Activated CD8-positive, alpha-beta memory T cell treated with anti-CD3 and anti-CD28 coated beads for 1 hour (primary cell): Measurements from ENCODE around the gene POLR2E.

Experiments
- DNase-seq, 2 donors: peaks; one replicate each; pipeline ENCODE4 v3.0.0-alpha.2; 2020; ENCODE audit warnings: low read depth in 1 of 2; ENCODE audit errors: extremely low read depth in 1 of 2

The POLR2E gene

GRCh38 chr19:1082165-1082927 is 12.8 kb downstream of the POLR2E start:
- peak in 1 of 2 donors; percentile 69 for DNase-seq

- no peak for DNase-seq
Observed at GRCh38 chr19:1081301-1082164, 13.6 kb downstream of the POLR2E start.

DNA sequence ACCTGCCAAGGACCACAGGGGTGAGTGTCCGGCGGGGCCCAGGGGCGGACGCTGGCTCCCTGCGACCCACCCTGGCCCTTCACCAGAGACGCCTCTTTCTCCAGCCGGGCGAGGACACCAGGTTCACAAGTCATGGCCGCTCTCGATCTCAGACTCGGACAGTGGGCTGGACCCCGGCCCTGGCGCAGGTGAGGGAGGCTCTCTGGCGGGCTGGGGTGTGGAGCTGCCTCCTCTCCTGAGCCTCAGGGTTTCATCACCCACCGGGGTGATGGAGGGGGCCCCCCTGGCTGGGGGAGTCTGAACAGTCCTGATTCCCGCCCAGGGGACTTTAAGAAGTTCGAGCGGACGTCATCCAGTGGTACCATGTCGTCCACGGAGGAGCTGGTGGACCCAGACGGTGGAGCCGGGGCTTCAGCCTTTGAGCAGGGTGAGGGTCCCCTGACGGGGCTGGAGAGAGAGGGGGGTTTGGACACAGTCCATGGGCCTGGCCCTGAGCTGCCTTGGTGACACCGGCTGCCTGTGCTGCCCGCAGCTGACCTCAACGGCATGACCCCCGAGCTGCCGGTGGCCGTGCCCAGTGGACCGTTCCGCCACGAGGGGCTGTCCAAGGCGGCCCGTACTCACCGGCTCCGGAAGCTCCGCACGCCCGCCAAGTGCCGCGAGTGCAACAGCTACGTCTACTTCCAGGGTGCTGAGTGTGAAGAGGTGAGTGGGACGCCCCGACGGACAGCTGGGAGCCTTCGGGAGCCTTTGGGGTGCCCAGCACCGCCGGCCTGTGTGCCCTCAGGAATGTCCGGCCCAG is 14.6 kb downstream of the POLR2E start:
- DNase-seq: no peak

DNA sequence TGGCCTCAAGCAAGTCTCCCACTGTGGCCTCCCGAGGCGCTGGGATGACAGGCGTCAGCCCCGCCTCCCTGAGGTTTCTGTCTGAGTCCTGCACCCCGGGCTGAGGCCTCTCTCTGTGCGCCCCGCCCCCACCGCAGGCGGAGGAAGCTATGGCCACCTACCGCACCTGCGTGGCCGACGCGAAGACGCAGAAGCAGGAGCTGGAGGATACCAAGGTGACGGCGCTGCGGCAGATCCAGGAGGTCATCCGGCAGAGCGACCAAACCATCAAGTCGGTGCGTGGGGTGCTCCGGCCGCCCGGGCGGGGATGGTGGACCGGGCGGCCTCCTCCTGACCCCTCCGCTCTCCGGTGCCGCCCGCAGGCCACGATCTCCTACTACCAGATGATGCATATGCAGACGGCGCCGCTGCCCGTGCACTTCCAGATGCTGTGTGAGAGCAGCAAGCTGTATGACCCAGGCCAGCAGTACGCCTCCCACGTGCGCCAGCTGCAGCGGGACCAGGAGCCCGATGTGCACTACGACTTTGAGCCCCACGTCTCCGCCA is 15.5 kb downstream of the POLR2E start:
- DNase-seq: no peak

GRCh38 chr19:1076951-1077350 is 18.2 kb downstream of the POLR2E start:
- peak; percentile 82 to 89 for DNase-seq

GRCh38 chr19:1076046-1076386 is 19.2 kb downstream of the POLR2E start:
- no peak for DNase-seq

DNA sequence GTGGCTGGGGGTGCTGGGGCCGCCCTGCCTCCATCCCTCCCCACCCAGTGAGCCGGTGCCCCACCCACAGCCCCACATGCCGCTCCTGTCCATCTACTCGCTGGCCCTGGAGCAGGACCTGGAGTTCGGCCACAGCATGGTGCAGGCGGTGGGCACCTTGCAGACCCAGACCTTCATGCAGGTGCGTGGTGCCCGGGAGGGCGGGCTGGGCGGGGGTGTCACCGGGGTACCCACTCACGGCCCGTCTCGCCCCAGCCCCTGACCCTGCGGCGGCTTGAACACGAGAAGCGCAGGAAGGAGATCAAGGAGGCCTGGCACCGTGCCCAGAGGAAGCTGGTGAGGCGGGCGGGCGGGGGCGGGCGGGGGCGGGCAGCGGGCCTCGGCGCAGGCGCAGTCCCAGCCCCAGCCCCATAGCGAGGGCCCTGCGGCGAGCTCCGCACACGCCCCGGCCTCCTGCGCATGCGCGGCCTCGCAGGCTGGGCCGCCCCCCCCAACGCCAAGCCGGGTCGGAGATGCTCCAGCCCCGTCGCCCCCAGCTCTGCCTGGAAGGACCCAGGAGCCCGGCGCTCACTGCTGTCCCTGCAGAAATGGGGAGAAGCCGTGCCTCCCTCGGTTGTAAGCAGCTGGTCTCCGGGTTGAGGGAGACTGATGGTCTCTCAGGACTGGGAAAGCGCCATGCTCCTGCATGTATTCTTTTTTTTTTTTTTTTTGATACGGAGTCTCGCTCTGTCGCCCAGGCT is 20.5 kb downstream of the POLR2E start:
- DNase-seq: peak; percentile 96 to 98

DNA sequence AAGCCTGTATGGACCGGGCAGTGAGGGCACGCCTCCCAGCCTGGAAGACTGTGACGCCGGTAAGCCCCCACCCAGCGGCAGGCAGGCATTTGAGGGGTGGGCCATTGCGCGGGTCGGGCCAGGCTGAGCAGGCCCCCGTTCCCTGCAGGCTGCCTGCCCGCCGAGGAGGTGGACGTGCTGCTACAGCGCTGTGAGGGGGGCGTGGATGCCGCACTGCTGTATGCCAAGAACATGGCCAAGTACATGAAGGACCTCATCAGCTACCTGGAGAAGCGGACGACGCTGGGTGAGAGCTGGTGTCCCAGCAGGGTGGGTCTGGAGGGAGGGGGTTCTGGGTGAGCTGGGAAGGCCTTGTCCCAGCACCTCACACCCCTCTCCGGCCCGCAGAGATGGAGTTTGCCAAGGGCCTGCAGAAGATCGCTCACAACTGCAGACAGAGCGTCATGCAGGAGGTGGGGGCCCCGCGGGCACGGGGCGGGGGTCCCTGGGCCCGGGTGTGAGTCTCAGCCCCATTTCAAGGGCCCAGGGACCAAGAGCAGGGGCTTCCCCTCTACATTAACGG is 21.1 kb downstream of the POLR2E start:
- DNase-seq: no peak

- no peak for DNase-seq
Observed at GRCh38 chr19:1073063-1073955, 21.9 kb downstream of the POLR2E start.

GRCh38 chr19:1072371-1073015 is 22.7 kb downstream of the POLR2E start:
- no peak for DNase-seq

- DNase-seq: no peak
Observed at GRCh38 chr19:1070931-1071791, 24.0 kb downstream of the POLR2E start.

GRCh38 chr19:1070576-1070930 is 24.6 kb downstream of the POLR2E start:
- no peak for DNase-seq

- peak in 1 of 2 donors; percentile 55 for DNase-seq
Observed at GRCh38 chr19:1069009-1069779, 26.0 kb downstream of the POLR2E start.

- DNase-seq: peak in 1 of 2 donors; percentile 60
Observed at GRCh38 chr19:1068009-1069001, 26.9 kb downstream of the POLR2E start.

GRCh38 chr19:1067341-1067957 is 27.7 kb downstream of the POLR2E start:
- peak in 1 of 2 donors; percentile 45 for DNase-seq
